BJ (cell line): ENCODE measurements around the gene RAF1. TPM values are rescaled to one million over a fixed set of nuclear protein-coding genes. Genes with fewer than 3 reads are reported as not detected.
"Not testable (repeated sequence)": the region's sequence is repeated elsewhere in the genome, so short reads cannot be mapped to it uniquely, and the experiment has no call there.

ENCODE experiments used
- CTCF ChIA-PET: fragments of 350-600 bp; formaldehyde crosslinking; extraction: SDS; loops from one replicate; lab custom pipeline; 2021; ENCODE audit warnings: antibody characterized with exemption, inconsistent platforms; lab: Yijun Ruan, JAX
- POLR2A ChIA-PET: fragments of 300-600 bp; sonication (Branson Sonifier 250); formaldehyde crosslinking; extraction: SDS; loops from one replicate; lab custom pipeline; 2021; ENCODE audit warnings: antibody characterized with exemption; lab: Charles Lee
- DNase-seq: peaks from one replicate; pipeline ENCODE4 v3.0.0-alpha.2; 2011; ENCODE audit warnings: low read depth
- H3K27me3 ChIP-seq: 2 replicates; pipeline ENCODE4 v1.6.0; 2011; ENCODE audit warnings: low read length; ENCODE audit not compliant: control insufficient read depth, insufficient read depth
- H3K36me3 ChIP-seq: 2 replicates; pipeline ENCODE4 v1.5.1; 2011; ENCODE audit warnings: low read length; ENCODE audit not compliant: control insufficient read depth, insufficient read depth
- H3K4me3 ChIP-seq: 2 replicates; pipeline ENCODE4 v1.5.1; 2011; ENCODE audit warnings: low read depth, mild to moderate bottlenecking, control low read depth, low read length
- polyA plus RNA-seq: library from polyadenylated mRNA; depleted of rRNA; stranded (reverse); fragments of >200 nt; gene quantifications from 2 replicates; pipeline ENCODE4 v1.2.3, GENCODE V29; 2011
- TF ChIP-seq, protein P1 (sequence below): IDR thresholded peaks from 2 replicates; pipeline ENCODE4 v1.5.1; 2011; ENCODE audit warnings: low read depth, mild to moderate bottlenecking, control low read depth, inconsistent platforms, low read length, moderate library complexity; ENCODE audit not compliant: insufficient read depth

Gene RAF1
- polyA plus RNA-seq, 1 experiment = 122 TPM

DNA sequence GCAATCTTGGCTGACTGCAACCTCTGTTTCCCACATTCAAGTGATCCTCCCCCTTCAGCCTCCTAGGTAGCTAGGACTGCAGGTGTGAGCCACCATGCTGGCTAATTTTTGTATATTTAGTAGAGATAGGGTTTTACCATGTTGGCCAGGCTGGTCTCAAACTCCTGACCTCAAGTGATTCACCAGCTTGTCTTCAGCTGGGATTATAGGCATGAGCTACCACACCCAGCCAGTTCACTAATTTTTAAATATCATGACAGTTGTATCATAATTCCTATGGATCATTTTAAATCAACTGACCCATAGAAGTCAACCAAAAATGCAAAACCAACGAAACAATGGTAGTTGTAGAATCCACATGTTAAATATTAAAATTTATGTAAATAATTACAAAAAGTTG is 35.1 kb downstream of the RAF1 start:
- ChIA-PET CTCF (interaction anchor here (1.4 kb wide), 1 partner anchor 28 kb away, joined by 3 read pairs; no protein-coding TSS in a partner anchor), POLR2A (no interaction called here)
- TF ChIP-seq, protein P1, sequence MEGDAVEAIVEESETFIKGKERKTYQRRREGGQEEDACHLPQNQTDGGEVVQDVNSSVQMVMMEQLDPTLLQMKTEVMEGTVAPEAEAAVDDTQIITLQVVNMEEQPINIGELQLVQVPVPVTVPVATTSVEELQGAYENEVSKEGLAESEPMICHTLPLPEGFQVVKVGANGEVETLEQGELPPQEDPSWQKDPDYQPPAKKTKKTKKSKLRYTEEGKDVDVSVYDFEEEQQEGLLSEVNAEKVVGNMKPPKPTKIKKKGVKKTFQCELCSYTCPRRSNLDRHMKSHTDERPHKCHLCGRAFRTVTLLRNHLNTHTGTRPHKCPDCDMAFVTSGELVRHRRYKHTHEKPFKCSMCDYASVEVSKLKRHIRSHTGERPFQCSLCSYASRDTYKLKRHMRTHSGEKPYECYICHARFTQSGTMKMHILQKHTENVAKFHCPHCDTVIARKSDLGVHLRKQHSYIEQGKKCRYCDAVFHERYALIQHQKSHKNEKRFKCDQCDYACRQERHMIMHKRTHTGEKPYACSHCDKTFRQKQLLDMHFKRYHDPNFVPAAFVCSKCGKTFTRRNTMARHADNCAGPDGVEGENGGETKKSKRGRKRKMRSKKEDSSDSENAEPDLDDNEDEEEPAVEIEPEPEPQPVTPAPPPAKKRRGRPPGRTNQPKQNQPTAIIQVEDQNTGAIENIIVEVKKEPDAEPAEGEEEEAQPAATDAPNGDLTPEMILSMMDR = no peak
- DNase-seq = no peak
- H3K4me3 ChIP-seq = no peak overlapping the region
- H3K36me3 ChIP-seq = no peaks in the 10 kb centered on the region
- no peaks in the 10 kb centered on the region for H3K27me3 ChIP-seq

DNA sequence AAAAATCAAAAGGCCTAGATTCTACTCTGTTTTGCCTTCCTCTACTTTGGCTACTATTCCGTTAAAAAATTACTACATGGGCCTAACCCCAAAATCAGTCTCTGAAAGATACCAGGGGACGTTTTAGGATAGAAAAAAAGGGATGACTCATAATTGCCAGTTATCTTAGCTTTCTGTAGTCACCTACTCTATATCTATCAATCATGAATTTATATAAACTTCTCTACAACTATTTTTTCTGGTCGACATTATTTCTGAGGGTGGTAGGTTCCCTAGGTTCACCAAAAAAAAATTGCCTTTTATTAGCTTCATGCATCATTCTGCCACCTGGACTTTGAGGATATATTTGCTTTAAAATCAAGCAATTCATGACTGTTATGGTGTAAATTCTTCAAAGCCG is 36.5 kb downstream of the RAF1 start:
- ChIA-PET CTCF (interaction anchor here (0.6 kb wide), 1 partner anchor 13 kb away, joined by 3 read pairs; no protein-coding TSS in a partner anchor), POLR2A (no interaction called here)
- TF ChIP-seq, protein P1 = no peak
- Histone ChIP-seq H3K36me3 (no peaks in the 10 kb centered on the region), H3K4me3 (no peak overlapping the region), H3K27me3 (no peaks in the 10 kb centered on the region)
- DNase-seq = no peak

DNA sequence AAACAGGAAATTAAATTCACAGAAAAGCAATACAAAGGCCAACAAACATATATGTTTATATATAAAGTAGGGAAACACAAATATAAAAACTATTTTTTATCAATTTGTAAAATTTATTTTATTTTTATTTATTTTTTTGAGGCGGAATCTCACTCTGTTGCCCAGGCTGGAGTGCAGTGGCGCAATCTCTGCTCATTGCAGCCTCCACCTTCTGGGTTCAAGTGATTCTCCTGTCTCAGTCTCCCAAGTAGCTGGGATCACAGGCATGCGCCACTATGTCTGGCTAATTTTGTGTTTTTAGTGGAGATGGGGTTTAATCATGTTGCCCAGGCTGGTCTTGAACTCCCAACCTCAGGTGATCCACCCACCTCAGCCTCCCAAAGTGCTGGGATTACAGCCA is 39.0 kb downstream of the RAF1 start:
- POLR2A ChIA-PET, DNase-seq, H3K27me3 ChIP-seq, H3K4me3 ChIP-seq, H3K36me3 ChIP-seq: not testable (repeated sequence)
- CTCF ChIA-PET = interaction anchor here (0.9 to 1.0 kb wide), 2 partner anchors 9 to 13 kb away, joined by 3 read pairs; no protein-coding TSS in a partner anchor

DNA sequence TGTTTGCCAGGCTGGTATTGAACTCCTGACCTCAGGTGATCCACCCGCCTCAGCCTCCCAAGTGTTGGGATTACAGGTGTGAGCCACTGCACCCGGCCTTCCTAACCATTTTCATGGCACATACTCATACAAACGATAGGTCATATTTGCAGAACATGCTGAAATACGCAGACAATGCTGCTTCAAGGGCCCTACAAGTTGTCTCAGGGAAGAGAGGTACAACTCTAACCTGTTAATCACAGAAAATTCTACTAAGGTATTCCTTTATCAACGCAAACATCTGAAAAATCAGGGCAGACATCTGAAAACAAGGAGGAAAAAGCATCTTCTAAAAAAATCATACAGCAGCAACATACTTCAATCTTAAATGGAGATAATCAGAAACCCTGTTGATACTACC is 39.9 kb downstream of the RAF1 start:
- DNase-seq = no peak
- ChIA-PET POLR2A (no interaction called here), CTCF (interaction anchor here (0.6 to 1.0 kb wide), 2 partner anchors 8 to 13 kb away, joined by 3 read pairs; no protein-coding TSS in a partner anchor)
- H3K4me3 ChIP-seq = no peak overlapping the region
- H3K27me3 ChIP-seq = no peaks in the 10 kb centered on the region
- no peaks in the 10 kb centered on the region for H3K36me3 ChIP-seq
- TF ChIP-seq, protein P1 = no peak

DNA sequence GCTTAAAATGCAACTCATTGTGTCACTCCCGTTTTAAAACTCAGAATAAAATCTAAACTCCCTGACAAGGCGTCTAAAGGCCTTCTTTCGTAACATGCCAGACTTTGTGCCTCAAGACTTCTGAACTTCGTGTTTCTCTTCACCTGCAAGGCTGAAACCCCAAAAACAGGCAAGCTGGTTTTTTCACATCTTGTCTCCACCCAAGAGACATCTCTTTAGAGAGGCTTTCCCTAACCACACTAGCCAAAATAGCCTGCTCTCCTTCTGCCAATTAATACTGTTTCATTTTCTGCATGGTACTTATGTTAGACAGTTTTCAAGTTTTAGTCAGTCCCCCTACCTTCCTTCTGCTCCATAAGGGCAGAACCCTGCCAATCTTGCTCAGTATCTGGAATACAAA is 41.6 kb downstream of the RAF1 start:
- ChIA-PET POLR2A (no interaction called here), CTCF (no interaction called here)
- no peak for DNase-seq
- TF ChIP-seq, protein P1 = no peak
- Histone ChIP-seq H3K27me3 (no peaks in the 10 kb centered on the region), H3K4me3 (no peak overlapping the region), H3K36me3 (no peaks in the 10 kb centered on the region; the same call in 1 of the 2 replicates)

DNA sequence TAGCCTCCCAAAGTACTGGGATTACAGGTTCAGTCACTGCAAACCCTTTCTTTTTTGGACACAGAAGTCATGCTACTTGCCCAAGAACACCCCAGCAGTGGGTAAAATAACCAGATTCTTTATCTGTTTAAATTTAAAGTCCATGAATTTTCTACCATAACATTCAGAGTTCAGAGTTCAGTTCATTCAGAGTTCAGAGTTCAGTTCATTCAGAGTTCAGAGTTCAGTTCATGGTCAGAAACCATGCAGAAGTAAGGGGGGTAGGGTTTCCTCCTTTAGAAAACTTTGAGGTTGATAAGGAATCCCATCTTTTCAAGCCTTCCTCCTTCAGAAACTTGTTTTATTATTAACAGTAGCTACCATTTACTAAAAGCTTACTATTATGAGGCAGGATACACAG is 43.2 kb downstream of the RAF1 start:
- Histone ChIP-seq H3K4me3 (no peak overlapping the region), H3K27me3 (no peaks in the 10 kb centered on the region), H3K36me3 (no peaks in the 10 kb centered on the region; the same call in 1 of the 2 replicates)
- TF ChIP-seq, protein P1 = no peak
- POLR2A ChIA-PET = interaction anchor here (0.6 kb wide), 1 partner anchor 15 kb away, joined by 3 read pairs; no protein-coding TSS in a partner anchor
- CTCF ChIA-PET = interaction anchor here (1.2 kb wide), 1 partner anchor 62 kb away, joined by 3 read pairs; no protein-coding TSS in a partner anchor
- DNase-seq = no peak
